ENCODE results near the gene ACSL5. TPM values are rescaled to one million over a fixed set of nuclear protein-coding genes. Genes with fewer than 3 reads are reported as not detected.

Gene ACSL5
- total and polyA plus RNA-seq, 2 experiments from 2014 or later, result not detected

GRCh38 chr10:112426111-112426510 lies 52.2 kb downstream of the ACSL5 start:
- no peaks in the 10 kb centered on the region for H3K9me3 ChIP-seq (ENCODE audit: low read depth)
- no peak for DNase-seq (ENCODE audit: low read depth in 1 of 2, low spot score in 1 of 2)
- peaks cover 5% of the 10 kb centered on the region for H3K4me1 ChIP-seq (ENCODE audit: low read depth)
- H3K27ac ChIP-seq, result no peak overlapping the region
- no peaks in the 10 kb centered on the region for H3K27me3 ChIP-seq
- no peak for TF ChIP-seq CTCF (IDR thresholded peaks at IDR 0.05; ENCODE audit: low read depth, low read length)
- no peak overlapping the region for H3K4me3 ChIP-seq
- H3K36me3 ChIP-seq, result peaks cover 9% of the 10 kb centered on the region

GRCh38 chr10:112429147-112429546 lies 55.2 kb downstream of the ACSL5 start:
- Histone ChIP-seq H3K4me1 (ENCODE audit: low read depth) (peaks cover under 1% of the 10 kb centered on the region), H3K4me3 (no peak overlapping the region), H3K27ac (no peak overlapping the region), H3K27me3 (no peaks in the 10 kb centered on the region), H3K36me3 (peaks cover 35% of the 10 kb centered on the region), H3K9me3 (ENCODE audit: low read depth) (no peaks in the 10 kb centered on the region)
- TF ChIP-seq CTCF (IDR thresholded peaks at IDR 0.05; ENCODE audit: low read depth, low read length), result no peak
- DNase-seq (ENCODE audit: low read depth in 1 of 2, low spot score in 1 of 2), result no peak

GRCh38 chr10:112429654-112430230 lies 55.8 kb downstream of the ACSL5 start:
- H3K27ac ChIP-seq, result no peak overlapping the region
- H3K4me1 ChIP-seq (ENCODE audit: low read depth), result no peaks in the 10 kb centered on the region
- no peak overlapping the region for H3K4me3 ChIP-seq
- no peak for TF ChIP-seq CTCF (IDR thresholded peaks at IDR 0.05; ENCODE audit: low read depth, low read length)
- H3K9me3 ChIP-seq (ENCODE audit: low read depth), result no peaks in the 10 kb centered on the region
- no peaks in the 10 kb centered on the region for H3K27me3 ChIP-seq
- no peak for DNase-seq (ENCODE audit: low read depth in 1 of 2, low spot score in 1 of 2)
- peaks cover 41% of the 10 kb centered on the region for H3K36me3 ChIP-seq

GRCh38 chr10:112433136-112433535 lies 59.2 kb downstream of the ACSL5 start:
- no peak for TF ChIP-seq CTCF (IDR thresholded peaks at IDR 0.05; ENCODE audit: low read depth, low read length)
- H3K36me3 ChIP-seq, result peaks cover 45% of the 10 kb centered on the region
- no peaks in the 10 kb centered on the region for H3K27me3 ChIP-seq
- no peaks in the 10 kb centered on the region for H3K4me1 ChIP-seq (ENCODE audit: low read depth)
- DNase-seq (ENCODE audit: low read depth in 1 of 2, low spot score in 1 of 2), result no peak
- no peaks in the 10 kb centered on the region for H3K9me3 ChIP-seq (ENCODE audit: low read depth)
- no peak overlapping the region for H3K27ac ChIP-seq
- H3K4me3 ChIP-seq, result no peak overlapping the region

- peak; percentile 44 for TF ChIP-seq CTCF (IDR thresholded peaks at IDR 0.05; ENCODE audit: low read depth, low read length)
- no peaks in the 10 kb centered on the region for H3K9me3 ChIP-seq (ENCODE audit: low read depth)
These were observed 61.2 kb downstream of the ACSL5 start for GRCh38 chr10:112434988-112435619.

More at GRCh38 chr10:112434988-112435619, 61.2 kb downstream of the ACSL5 start:
- H3K4me3 ChIP-seq, result no peak overlapping the region
- H3K27me3 ChIP-seq, result no peaks in the 10 kb centered on the region
- no peaks in the 10 kb centered on the region for H3K4me1 ChIP-seq (ENCODE audit: low read depth)
- peak in 1 of 2 donors; percentile 70 for DNase-seq (ENCODE audit: low read depth in 1 of 2, low spot score in 1 of 2)
- peaks cover 57% of the 10 kb centered on the region for H3K36me3 ChIP-seq
- H3K27ac ChIP-seq, result no peak overlapping the region

Data from cardiac muscle cell (in vitro differentiated cells and primary cell).